GM18505 (cell line): ENCODE results near the gene PSD4.

Source experiments
- ATAC-seq: cut with Tn5 transposase; IDR thresholded peaks from one replicate; pipeline ENCODE4 v1.9.1; 2021; ENCODE audit not compliant: unreplicated experiment
- POLR2A ChIP-seq: IDR thresholded peaks from 4 replicates; pipeline ENCODE4 v1.6.1; 2011; ENCODE audit warnings: borderline replicate concordance; ENCODE audit not compliant: insufficient read depth, insufficient read length; ENCODE audit errors: extremely low read depth

The PSD4 gene

DNA sequence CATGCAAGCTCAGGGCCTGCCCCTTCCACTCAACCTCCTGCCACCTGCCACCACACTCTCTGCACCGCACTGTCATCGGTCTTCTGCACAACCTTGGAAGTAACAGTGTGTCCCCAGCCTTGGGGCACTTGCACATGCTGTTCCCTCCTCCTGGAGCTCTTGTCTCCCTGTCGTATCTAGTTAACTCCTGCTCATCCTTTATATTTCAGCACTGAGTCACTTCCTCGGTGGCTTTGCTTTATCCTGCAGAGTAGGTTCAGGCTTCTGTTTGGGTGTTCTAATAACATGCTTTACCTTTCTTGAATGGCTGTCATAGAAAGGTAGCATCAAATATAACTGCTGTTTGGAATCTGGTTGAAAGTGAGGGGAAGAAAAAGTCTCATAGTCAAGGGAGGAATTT is 79.7 kb downstream of the PSD4 start:
- TF ChIP-seq POLR2A: no peak
- ATAC-seq: no peak

DNA sequence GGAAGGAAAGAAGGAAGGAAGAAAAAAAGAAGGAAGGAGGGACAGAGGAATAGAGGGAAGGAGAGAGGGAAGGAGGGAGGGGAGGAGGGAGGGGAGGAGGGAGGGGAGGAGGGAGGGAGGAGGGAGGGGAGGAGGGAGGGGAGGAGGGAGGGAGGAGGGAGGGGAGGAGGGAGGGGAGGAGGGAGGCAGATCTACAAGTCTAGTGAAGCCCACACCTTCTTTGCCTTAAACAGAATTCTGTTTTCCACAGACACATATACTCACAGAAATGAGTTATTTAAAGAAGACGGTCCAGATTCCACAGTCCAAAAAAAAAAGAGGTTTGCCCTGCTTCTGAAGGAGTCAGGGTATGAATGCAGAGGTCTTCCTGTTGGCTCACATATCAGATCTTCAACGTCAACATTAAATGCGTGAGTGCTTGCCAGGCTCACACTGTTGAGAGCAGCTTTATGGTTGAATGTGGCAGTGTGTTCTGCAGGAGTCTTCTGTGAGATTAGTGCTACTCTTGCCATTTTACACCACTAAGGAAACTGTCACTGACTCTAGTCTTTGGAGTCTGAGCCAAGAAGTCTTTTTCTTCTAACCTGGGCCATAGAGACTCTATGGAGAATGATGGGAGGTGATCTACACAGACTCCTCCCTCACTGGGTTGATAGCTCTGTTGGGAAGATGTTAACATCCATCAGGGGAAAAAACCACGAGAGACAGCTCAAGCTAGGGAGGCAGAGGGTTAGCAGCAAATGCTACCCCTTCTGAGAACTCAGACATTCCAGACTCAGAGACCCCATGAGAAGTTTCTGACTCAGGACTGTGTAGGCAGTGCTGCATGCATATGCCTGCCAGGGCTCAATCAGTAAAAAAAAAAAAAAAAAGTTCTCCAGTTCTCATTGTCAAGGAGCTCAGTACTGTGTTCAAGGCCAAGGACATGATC is 81.6 kb downstream of the PSD4 start:
- ATAC-seq: no peak
- no peak for TF ChIP-seq POLR2A

DNA sequence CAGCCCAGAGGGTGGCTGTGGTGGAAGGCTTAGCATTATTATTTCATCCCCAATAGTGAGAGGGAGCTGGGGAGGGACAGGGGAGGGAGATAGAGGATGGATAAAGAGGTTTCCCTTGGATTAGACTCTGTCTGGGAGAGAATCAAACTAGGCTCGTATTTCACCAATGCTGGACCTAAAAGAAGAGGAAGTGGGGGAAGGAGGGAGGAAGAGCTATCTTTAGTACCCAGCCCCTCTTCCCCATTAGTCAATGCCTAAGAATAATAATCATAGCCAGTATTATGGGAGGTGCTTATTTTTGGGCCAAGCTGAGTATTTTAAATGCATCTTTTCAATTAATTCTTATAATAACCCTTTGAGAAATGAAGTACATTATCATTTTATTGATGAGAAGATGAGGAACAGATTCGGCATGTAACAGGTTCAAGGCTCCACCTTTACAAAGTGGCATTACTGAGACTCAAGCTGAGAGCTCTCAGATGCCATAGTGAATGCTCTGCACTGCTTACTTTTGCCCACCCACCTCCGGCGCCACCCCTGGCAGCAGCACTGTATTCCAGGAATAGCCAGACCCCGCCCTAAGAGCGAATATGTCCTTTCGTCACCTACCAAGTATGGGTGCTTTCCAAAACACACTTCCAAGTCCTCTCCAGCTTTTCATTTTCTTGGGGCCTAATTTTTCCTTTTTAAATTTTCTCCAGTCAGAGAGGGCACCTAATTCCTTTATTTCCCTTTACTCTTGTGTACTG is 83.9 kb downstream of the PSD4 start:
- no peak for TF ChIP-seq POLR2A
- ATAC-seq: no peak

DNA sequence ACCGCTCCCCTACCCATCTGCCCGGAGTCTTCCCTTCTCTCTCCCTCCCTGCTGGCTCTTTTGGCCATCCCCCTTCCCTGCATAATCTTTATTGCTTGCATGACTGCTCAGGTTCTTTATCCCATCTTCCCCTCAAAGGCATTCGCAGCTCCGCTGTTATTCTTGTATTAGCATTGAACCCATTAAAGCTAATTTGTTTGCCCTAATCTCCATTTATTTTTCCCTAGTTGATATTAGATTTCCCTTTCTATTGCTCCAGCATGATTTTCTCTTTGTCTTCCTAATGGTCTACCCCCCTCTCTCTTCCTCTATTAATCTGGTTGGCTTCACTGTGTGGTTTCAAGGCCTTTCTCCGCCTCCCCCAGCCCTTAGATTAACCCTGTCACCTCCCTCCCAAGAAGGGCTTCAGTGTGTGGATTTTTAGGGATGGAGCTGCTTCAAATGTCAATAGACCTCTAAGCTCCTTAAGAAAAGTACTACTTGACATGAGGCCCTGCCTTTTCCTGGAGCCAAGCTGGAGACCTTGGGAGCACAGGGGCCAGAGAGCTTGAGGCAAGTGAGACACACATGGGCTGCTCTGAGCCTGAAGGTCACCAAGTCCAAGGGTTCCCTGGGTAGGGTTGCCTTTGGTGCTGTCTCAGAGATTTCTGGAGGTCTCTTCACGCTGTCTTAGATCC is 84.8 kb downstream of the PSD4 start:
- no peak for TF ChIP-seq POLR2A
- no peak for ATAC-seq
